A549 (cell line): ENCODE measurements around the gene SLC12A7. TPM values are rescaled to one million over a fixed set of nuclear protein-coding genes. Genes with fewer than 3 reads are reported as not detected.

Experiments
- ATAC-seq, 2 experiments: fragments of 200-7000 bp in 1 of 2; fragments of >200 bp in 1 of 2; cut with Nextera tagmentation in 1 of 2; cut with Tn5 transposase in 1 of 2; 3 replicates each; pipeline versions ENCODE4 v1.8.0 to v1.9.1; 2018 to 2020; ENCODE audit warnings: mild to moderate bottlenecking in 1 of 2, moderate library complexity in 1 of 2
- CTCF ChIA-PET: fragments of 300-600 bp; sonication (Branson Sonifier 250); formaldehyde crosslinking; extraction: SDS; loops from one replicate; lab custom pipeline; 2021; ENCODE audit warnings: antibody characterized with exemption, inconsistent platforms; lab: Yijun Ruan, JAX
- POLR2A ChIA-PET: fragments of 350-600 bp; formaldehyde crosslinking; extraction: SDS; loops from one replicate; lab custom pipeline; 2021; ENCODE audit warnings: antibody characterized with exemption, inconsistent platforms; lab: Yijun Ruan, JAX
- DNase-seq, 2 experiments: peaks; one replicate each; pipeline versions ENCODE4 v3.0.0 to v3.0.0-alpha.2; 2011 to 2016; ENCODE audit warnings: low read depth in 1 of 2, low spot score in 1 of 2
- FAIRE-seq: peaks from 2 replicates; lab custom pipeline; 2011; peaks lifted over from hg19 to GRCh38; lab: Jason Lieb, UNC
- H3K27ac ChIP-seq, 2 experiments: fragments of >200 bp; sonication (Bioruptor Twin); formaldehyde crosslinking; 3 replicates each; pipeline ENCODE4 v1.5.1; 2016 to 2017
- H3K4me1 ChIP-seq: fragments of >200 bp; sonication (Bioruptor Twin); formaldehyde crosslinking; 3 replicates; pipeline ENCODE4 v1.6.1; 2016
- H3K4me2 ChIP-seq: fragments of >200 bp; sonication (Bioruptor Twin); formaldehyde crosslinking; 3 replicates; pipeline ENCODE4 v1.6.1; 2016
- H3K4me3 ChIP-seq: fragments of >200 bp; sonication (Bioruptor Twin); formaldehyde crosslinking; 3 replicates; pipeline ENCODE4 v1.5.1; 2016
- H3K9me3 ChIP-seq: fragments of >200 bp; sonication (Bioruptor Twin); formaldehyde crosslinking; 3 replicates; pipeline ENCODE4 v1.6.1; 2016
- BHLHE40 ChIP-seq: IDR thresholded peaks from 2 replicates; pipeline ENCODE4 v1.6.1; 2012; ENCODE audit warnings: low read depth, low read length, inconsistent platforms
- CHD4 ChIP-seq: fragments of 200-600 bp; sonication (generic); IDR thresholded peaks from 2 replicates; pipeline ENCODE4 v1.6.1; 2016; ENCODE audit warnings: antibody characterized with exemption, mild to moderate bottlenecking, borderline replicate concordance
- EHF ChIP-seq: fragments of 250-450 bp; sonication (Bioruptor Pico); IDR thresholded peaks from 2 replicates; pipeline ENCODE4 v1.5.0; 2020; ENCODE audit warnings: mild to moderate bottlenecking
- EHMT2 ChIP-seq: fragments of 200-600 bp; sonication (generic); IDR thresholded peaks from 2 replicates; pipeline ENCODE4 v1.6.1; 2016; ENCODE audit warnings: antibody characterized with exemption, low read depth, mild to moderate bottlenecking, moderate library complexity
- ESRRA ChIP-seq: fragments of 150-350 bp; IDR thresholded peaks from 2 replicates; pipeline ENCODE4 v1.6.1; 2014; ENCODE audit warnings: mild to moderate bottlenecking, low read length, borderline replicate concordance
- FOSL2 ChIP-seq, 2 experiments: fragments of 450-650 bp in 1 of 2; fragments of >200 bp in 1 of 2; sonication (Bioruptor Twin) in 1 of 2; formaldehyde crosslinking; IDR thresholded peaks; 2 replicates each; pipeline versions ENCODE4 v1.5.0 to v1.6.1; 2016 to 2020; ENCODE audit warnings: mild to moderate bottlenecking in 1 of 2, moderate library complexity in 1 of 2
- HOXA7 ChIP-seq: fragments of 250-450 bp; sonication (Bioruptor Pico); IDR thresholded peaks from 2 replicates; pipeline ENCODE4 v1.5.0; 2020; ENCODE audit warnings: mild to moderate bottlenecking, moderate library complexity
- HOXB13 ChIP-seq: fragments of 250-450 bp; sonication (Bioruptor Pico); IDR thresholded peaks from 2 replicates; pipeline ENCODE4 v1.5.0; 2020; ENCODE audit warnings: low read depth, mild to moderate bottlenecking, moderate library complexity
- HOXB5 ChIP-seq: fragments of 250-450 bp; sonication (Bioruptor Pico); IDR thresholded peaks from 2 replicates; pipeline ENCODE4 v1.5.0; 2020; ENCODE audit warnings: mild to moderate bottlenecking, moderate library complexity
- JUNB ChIP-seq: fragments of >200 bp; sonication (Bioruptor Twin); formaldehyde crosslinking; IDR thresholded peaks from 2 replicates; pipeline ENCODE4 v1.6.1; 2016
- KDM1A ChIP-seq: fragments of 200-600 bp; sonication (generic); IDR thresholded peaks from 2 replicates; pipeline ENCODE4 v1.6.1; 2016; ENCODE audit warnings: low read depth, mild to moderate bottlenecking
- POLR2A ChIP-seq: IDR thresholded peaks from 2 replicates; pipeline ENCODE4 v1.6.1; 2012; ENCODE audit warnings: mild to moderate bottlenecking, low read length
- POLR2AphosphoS2 ChIP-seq: conservative IDR thresholded peaks from 2 replicates; pipeline ENCODE4 v1.6.1; 2012; ENCODE audit warnings: low read length, improper control_type of control experiment, inconsistent platforms
- RAD21 ChIP-seq, 2 experiments: fragments of >200 bp in 1 of 2; sonication (Bioruptor Twin) in 1 of 2; formaldehyde crosslinking in 1 of 2; IDR thresholded peaks in 1 of 2; conservative IDR thresholded peaks in 1 of 2; 2 replicates in 1 of 2; 3 replicates in 1 of 2; pipeline ENCODE4 v1.6.1; 2012 to 2018; ENCODE audit warnings: inconsistent platforms in 1 of 2
- RCOR1 ChIP-seq: fragments of 150-350 bp; IDR thresholded peaks from 2 replicates; pipeline ENCODE4 v1.6.1; 2014; ENCODE audit warnings: antibody characterized with exemption, low read length, low read depth
- RFX5 ChIP-seq: fragments of 450-650 bp; IDR thresholded peaks from 2 replicates; pipeline ENCODE4 v1.7.1; 2014; ENCODE audit warnings: antibody characterized with exemption, mild to moderate bottlenecking, moderate library complexity
- RNF2 ChIP-seq: fragments of 200-600 bp; sonication (generic); IDR thresholded peaks from 2 replicates; pipeline ENCODE4 v1.6.1; 2016; ENCODE audit warnings: low read depth, mild to moderate bottlenecking, antibody characterized with exemption, moderate library complexity, borderline replicate concordance
- SMC3 ChIP-seq: fragments of >200 bp; sonication (Bioruptor Twin); formaldehyde crosslinking; IDR thresholded peaks from 3 replicates; pipeline ENCODE4 v1.6.1; 2018; ENCODE audit warnings: inconsistent platforms
- TFCP2L1 ChIP-seq: fragments of 250-450 bp; sonication (Bioruptor Pico); IDR thresholded peaks from 2 replicates; pipeline ENCODE4 v1.5.0; 2021; ENCODE audit warnings: mild to moderate bottlenecking
- TP53 ChIP-seq: fragments of 250-450 bp; sonication (Bioruptor Pico); IDR thresholded peaks from 2 replicates; pipeline ENCODE4 v1.5.0; 2021; ENCODE audit warnings: mild to moderate bottlenecking, moderate library complexity
- ZC3H11A ChIP-seq: fragments of 450-650 bp; IDR thresholded peaks from 2 replicates; pipeline ENCODE4 v1.6.1; 2014; ENCODE audit warnings: antibody characterized with exemption, mild to moderate bottlenecking
- ZFP36 ChIP-seq: fragments of 450-650 bp; IDR thresholded peaks from 2 replicates; pipeline ENCODE4 v1.6.1; 2014; ENCODE audit warnings: borderline replicate concordance; ENCODE audit not compliant: partially characterized antibody
- ZNF302 ChIP-seq: fragments of 250-450 bp; sonication (Bioruptor Pico); IDR thresholded peaks from 2 replicates; pipeline ENCODE4 v1.9.0; 2021; ENCODE audit warnings: inconsistent platforms, mild to moderate bottlenecking, moderate library complexity
- ZSCAN20 ChIP-seq: fragments of 250-450 bp; sonication (Bioruptor Pico); IDR thresholded peaks from 2 replicates; pipeline ENCODE4 v1.8.0; 2022; ENCODE audit warnings: mild to moderate bottlenecking, moderate library complexity
- WGBS: methylation state at CpG from one replicate; pipeline ENCODE4 v1.1.6; 2017; ENCODE audit errors: missing lambda C conversion rate; 5-methylcytosine and 5-hydroxymethylcytosine counted together
- polyA plus RNA-seq, 4 experiments: library from polyadenylated mRNA; depleted of rRNA in 3 of 4; stranded (reverse); fragments of >200 nt; fragmentation: RNase III in 1 of 4; extraction: RNeasy Plus Mini Kit Qiagen cat#74134 plus additional on column Dnase treatment in 1 of 4; gene quantifications; 2 replicates in 3 of 4; 3 replicates in 1 of 4; pipeline ENCODE4 v1.2.3, GENCODE V29; 2011 to 2017
- TF ChIP-seq, protein P1 (sequence below): IDR thresholded peaks from 2 replicates; pipeline ENCODE4 v1.6.1; 2012; ENCODE audit warnings: low read depth, borderline replicate concordance
- TF ChIP-seq, protein P2 (sequence below): fragments of 200-600 bp; sonication (generic); IDR thresholded peaks from 2 replicates; pipeline ENCODE4 v1.6.1; 2016; ENCODE audit warnings: antibody characterized with exemption, mild to moderate bottlenecking, moderate library complexity
- TF ChIP-seq, protein P3 (sequence below): fragments of 150-350 bp; IDR thresholded peaks from 2 replicates; pipeline ENCODE4 v1.6.1; 2014; ENCODE audit warnings: low read depth, mild to moderate bottlenecking, low read length
- TF ChIP-seq, protein P4 (sequence below): IDR thresholded peaks from 2 replicates; pipeline ENCODE4 v1.6.1; 2012
- TF ChIP-seq, protein P5 (sequence below): fragments of >200 bp; sonication (Bioruptor Twin); formaldehyde crosslinking; IDR thresholded peaks from 2 replicates; pipeline ENCODE4 v1.6.1; 2016

The SLC12A7 gene
- polyA plus RNA-seq, 2 of the 4 experiments (the other 2 are of a cell fraction), result 11.2 to 22.5 TPM

DNA sequence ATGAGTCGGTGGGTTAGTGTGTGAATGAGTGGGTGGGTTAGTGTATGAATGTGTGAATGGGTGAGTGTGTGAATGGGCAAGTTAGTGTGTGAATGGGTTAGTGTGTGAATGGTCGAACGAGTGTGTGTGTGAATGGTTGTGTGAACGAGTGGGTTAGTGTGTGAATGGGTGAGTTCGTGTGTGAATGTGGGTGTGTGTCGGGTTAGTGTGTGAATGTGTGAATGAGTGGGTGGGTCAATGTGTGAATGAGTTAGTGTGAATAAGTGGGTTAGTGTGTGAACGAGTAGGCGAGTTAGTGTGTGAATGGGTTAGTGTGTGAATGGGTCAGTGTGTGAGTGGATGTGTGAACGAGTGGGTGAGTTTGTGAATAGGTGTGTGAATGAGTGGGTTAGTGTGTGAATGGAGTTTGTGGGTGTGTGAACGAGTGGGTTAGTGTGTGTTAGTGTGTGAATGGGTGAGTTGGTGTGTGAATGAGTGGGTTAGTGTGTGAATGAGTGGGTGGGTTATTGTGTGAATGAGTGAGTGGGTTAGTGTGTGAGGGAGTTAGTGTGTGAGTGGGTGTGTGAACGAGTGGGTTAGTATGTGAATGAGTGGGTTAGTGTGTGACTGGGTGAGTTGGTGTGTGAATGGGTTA lies 64.4 kb downstream of the SLC12A7 start:
- POLR2A ChIA-PET, result no interaction called here
- ATAC-seq (no peak), DNase-seq (no peak), FAIRE-seq (no peak)
- Histone ChIP-seq H3K9me3 (no peaks in the 10 kb centered on the region), H3K4me3 (no peak overlapping the region), H3K4me1 (no peaks in the 10 kb centered on the region), H3K4me2 (no peak overlapping the region), H3K27ac (no peak overlapping the region)
- 77% methylated on average over 11 of the region's 11 CpGs for WGBS
- TF ChIP-seq JUNB (no peak), TFCP2L1 (CRISPR knock-in tag) (no peak), POLR2AphosphoS2 (no peak), RAD21 (conservative IDR thresholded peaks at IDR 0.05 in 1 of 2, IDR thresholded peaks at IDR 0.05 in 1 of 2) (no peak), RNF2 (no peak), SMC3 (no peak), CHD4 (no peak), BHLHE40 (no peak), KDM1A (no peak), ZNF302 (CRISPR knock-in tag) (no peak), RCOR1 (no peak), POLR2A (no peak)
- TF ChIP-seq, protein P1, sequence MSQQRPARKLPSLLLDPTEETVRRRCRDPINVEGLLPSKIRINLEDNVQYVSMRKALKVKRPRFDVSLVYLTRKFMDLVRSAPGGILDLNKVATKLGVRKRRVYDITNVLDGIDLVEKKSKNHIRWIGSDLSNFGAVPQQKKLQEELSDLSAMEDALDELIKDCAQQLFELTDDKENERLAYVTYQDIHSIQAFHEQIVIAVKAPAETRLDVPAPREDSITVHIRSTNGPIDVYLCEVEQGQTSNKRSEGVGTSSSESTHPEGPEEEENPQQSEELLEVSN, result no peak
- CTCF ChIA-PET, result no interaction called here

DNA sequence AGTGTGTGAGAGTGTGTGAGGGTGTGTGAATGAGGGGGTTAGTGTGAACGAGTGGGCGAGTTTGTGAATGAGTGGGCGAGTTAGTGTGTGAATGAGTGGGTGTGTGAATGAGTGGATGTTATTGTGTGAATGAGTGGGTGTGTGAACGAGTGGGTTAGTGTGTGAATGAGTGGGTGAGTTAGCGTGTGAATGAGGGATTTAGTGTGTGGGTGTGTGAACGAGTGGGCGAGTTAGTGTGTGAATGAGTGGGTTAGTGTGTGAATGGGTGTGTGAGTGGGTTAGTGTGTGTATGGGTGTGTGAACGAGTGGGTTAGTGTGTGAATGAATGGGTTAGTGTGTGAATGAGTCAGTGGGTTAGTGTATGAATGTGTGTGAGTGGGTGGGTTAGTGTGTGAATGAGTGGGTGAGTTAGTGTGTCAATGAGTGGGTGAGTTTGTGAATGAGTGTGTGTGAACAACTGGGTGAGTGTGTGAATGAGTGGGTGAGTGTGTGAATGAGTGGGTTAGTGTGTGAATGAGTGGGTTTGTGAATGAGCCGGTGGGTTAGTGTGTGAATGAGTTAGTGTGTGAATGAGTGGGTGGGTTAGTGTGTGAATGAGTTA lies 65.8 kb downstream of the SLC12A7 start:
- ATAC-seq (no peak), DNase-seq (no peak), FAIRE-seq (no peak)
- TF ChIP-seq ZNF302 (CRISPR knock-in tag) (no peak), FOSL2 (IDR thresholded peaks at IDR 0.05) (no peak), FOSL2 (CRISPR knock-in tag; IDR thresholded peaks at IDR 0.05) (no peak), ZSCAN20 (CRISPR knock-in tag) (no peak), CHD4 (no peak), ZC3H11A (no peak), HOXB13 (CRISPR knock-in tag) (no peak), RFX5 (no peak), TP53 (CRISPR knock-in tag) (no peak), ZFP36 (no peak), ESRRA (no peak), HOXB5 (CRISPR knock-in tag) (no peak), EHMT2 (no peak), HOXA7 (no peak), EHF (CRISPR knock-in tag) (no peak), RCOR1 (no peak)
- TF ChIP-seq, protein P2, sequence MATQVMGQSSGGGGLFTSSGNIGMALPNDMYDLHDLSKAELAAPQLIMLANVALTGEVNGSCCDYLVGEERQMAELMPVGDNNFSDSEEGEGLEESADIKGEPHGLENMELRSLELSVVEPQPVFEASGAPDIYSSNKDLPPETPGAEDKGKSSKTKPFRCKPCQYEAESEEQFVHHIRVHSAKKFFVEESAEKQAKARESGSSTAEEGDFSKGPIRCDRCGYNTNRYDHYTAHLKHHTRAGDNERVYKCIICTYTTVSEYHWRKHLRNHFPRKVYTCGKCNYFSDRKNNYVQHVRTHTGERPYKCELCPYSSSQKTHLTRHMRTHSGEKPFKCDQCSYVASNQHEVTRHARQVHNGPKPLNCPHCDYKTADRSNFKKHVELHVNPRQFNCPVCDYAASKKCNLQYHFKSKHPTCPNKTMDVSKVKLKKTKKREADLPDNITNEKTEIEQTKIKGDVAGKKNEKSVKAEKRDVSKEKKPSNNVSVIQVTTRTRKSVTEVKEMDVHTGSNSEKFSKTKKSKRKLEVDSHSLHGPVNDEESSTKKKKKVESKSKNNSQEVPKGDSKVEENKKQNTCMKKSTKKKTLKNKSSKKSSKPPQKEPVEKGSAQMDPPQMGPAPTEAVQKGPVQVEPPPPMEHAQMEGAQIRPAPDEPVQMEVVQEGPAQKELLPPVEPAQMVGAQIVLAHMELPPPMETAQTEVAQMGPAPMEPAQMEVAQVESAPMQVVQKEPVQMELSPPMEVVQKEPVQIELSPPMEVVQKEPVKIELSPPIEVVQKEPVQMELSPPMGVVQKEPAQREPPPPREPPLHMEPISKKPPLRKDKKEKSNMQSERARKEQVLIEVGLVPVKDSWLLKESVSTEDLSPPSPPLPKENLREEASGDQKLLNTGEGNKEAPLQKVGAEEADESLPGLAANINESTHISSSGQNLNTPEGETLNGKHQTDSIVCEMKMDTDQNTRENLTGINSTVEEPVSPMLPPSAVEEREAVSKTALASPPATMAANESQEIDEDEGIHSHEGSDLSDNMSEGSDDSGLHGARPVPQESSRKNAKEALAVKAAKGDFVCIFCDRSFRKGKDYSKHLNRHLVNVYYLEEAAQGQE, result no peak
- TF ChIP-seq, protein P3, sequence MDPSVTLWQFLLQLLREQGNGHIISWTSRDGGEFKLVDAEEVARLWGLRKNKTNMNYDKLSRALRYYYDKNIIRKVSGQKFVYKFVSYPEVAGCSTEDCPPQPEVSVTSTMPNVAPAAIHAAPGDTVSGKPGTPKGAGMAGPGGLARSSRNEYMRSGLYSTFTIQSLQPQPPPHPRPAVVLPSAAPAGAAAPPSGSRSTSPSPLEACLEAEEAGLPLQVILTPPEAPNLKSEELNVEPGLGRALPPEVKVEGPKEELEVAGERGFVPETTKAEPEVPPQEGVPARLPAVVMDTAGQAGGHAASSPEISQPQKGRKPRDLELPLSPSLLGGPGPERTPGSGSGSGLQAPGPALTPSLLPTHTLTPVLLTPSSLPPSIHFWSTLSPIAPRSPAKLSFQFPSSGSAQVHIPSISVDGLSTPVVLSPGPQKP, result no peak
- TF ChIP-seq, protein P4, sequence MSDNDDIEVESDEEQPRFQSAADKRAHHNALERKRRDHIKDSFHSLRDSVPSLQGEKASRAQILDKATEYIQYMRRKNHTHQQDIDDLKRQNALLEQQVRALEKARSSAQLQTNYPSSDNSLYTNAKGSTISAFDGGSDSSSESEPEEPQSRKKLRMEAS, result no peak
- TF ChIP-seq, protein P5, sequence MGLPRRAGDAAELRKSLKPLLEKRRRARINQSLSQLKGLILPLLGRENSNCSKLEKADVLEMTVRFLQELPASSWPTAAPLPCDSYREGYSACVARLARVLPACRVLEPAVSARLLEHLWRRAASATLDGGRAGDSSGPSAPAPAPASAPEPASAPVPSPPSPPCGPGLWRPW, result no peak
- Histone ChIP-seq H3K4me2 (no peak overlapping the region), H3K27ac (no peak overlapping the region), H3K4me3 (no peak overlapping the region), H3K9me3 (no peaks in the 10 kb centered on the region), H3K4me1 (no peaks in the 10 kb centered on the region)
- POLR2A ChIA-PET, result no interaction called here
- CTCF ChIA-PET, result no interaction called here
- 58% methylated on average over 9 of the region's 9 CpGs for WGBS
